B cell (primary cell): Measurements from ENCODE around the gene SLC22A15. TPM values are rescaled to one million over a fixed set of nuclear protein-coding genes. Genes with fewer than 3 reads are reported as not detected.

Experiments
- ATAC-seq: fragments of 200-7000 bp; cut with Tn5 transposase; one replicate; pipeline ENCODE4 v1.10.0; 2021; ENCODE audit warnings: low read depth, mild to moderate bottlenecking, moderate number of reproducible peaks, moderate library complexity
- CTCF ChIA-PET: fragments of 350-600 bp; sonication (Branson Sonifier 250); formaldehyde crosslinking; loops from one replicate; lab custom pipeline; 2021; ENCODE audit warnings: antibody characterized with exemption, inconsistent platforms; lab: Charles Lee
- POLR2A ChIA-PET: fragments of 350-600 bp; sonication (Branson Sonifier 250); formaldehyde crosslinking; loops from one replicate; lab custom pipeline; 2021; ENCODE audit warnings: antibody characterized with exemption; lab: Charles Lee
- DNase-seq: peaks from one replicate; pipeline ENCODE4 v3.0.0; 2013
- H2AFZ ChIP-seq: 2 replicates; pipeline ENCODE4 v1.6.1; 2012; ENCODE audit warnings: mild to moderate bottlenecking, low read depth, low read length; ENCODE audit not compliant: insufficient read depth, poor library complexity, severe bottlenecking
- H3K27ac ChIP-seq, 2 donors: 1 replicate in 1 of 2; 2 replicates in 1 of 2; pipeline ENCODE4 v1.5.1; 2012 to 2013; ENCODE audit warnings: low read length in 2 of 2, mild to moderate bottlenecking in 2 of 2, moderate library complexity in 1 of 2
- H3K27me3 ChIP-seq, 4 experiments: fragments of 200-600 bp in 1 of 4; sonication (generic) in 1 of 4; replicated peaks in 1 of 4; 1 replicate in 2 of 4; 2 replicates in 2 of 4; pipeline versions ENCODE4 v1.6.1 to v1.7.0; 2013 to 2016; ENCODE audit warnings: low read length in 3 of 4, mild to moderate bottlenecking in 2 of 4, mixed read lengths in 1 of 4, moderate library complexity in 1 of 4; ENCODE audit not compliant: insufficient read depth in 4 of 4, control insufficient read depth in 3 of 4; ENCODE audit errors: control extremely low read depth in 1 of 4
- H3K36me3 ChIP-seq, 2 experiments: replicated peaks in 1 of 2; 1 replicate in 1 of 2; 2 replicates in 1 of 2; pipeline versions ENCODE4 v1.6.1 to v1.7.1; 2013; ENCODE audit warnings: low read length in 1 of 2; ENCODE audit not compliant: insufficient read depth in 2 of 2, control insufficient read depth in 1 of 2; ENCODE audit errors: control extremely low read depth in 1 of 2, extremely low read depth in 1 of 2
- H3K4me1 ChIP-seq, 2 donors: fragments of 200-600 bp in 1 of 2; sonication (generic) in 1 of 2; 1 replicate in 1 of 2; 2 replicates in 1 of 2; pipeline versions ENCODE4 v1.5.1 to v1.6.1; 2013 to 2017; ENCODE audit warnings: low read length in 2 of 2; ENCODE audit not compliant: control insufficient read depth in 2 of 2, insufficient read depth in 2 of 2
- H3K4me2 ChIP-seq: replicated peaks from 2 replicates; pipeline ENCODE3; 2012; ENCODE audit warnings: mild to moderate bottlenecking, low read depth, low read length; ENCODE audit not compliant: poor library complexity, severe bottlenecking
- H3K4me3 ChIP-seq, 5 experiments: fragments of 200-600 bp in 1 of 5; sonication (generic) in 1 of 5; 1 replicate in 3 of 5; 2 replicates in 2 of 5; pipeline versions ENCODE4 v1.5.1 to v1.7.0; 2011 to 2016; ENCODE audit warnings: low read length in 4 of 5, mild to moderate bottlenecking in 4 of 5, low read depth in 2 of 5, control low read depth in 1 of 5, moderate library complexity in 1 of 5; ENCODE audit not compliant: insufficient read depth in 1 of 5; ENCODE audit errors: control extremely low read depth in 1 of 5, extremely low read depth in 1 of 5
- H3K79me2 ChIP-seq: fragments of 200-600 bp; sonication (generic); one replicate; pipeline ENCODE4 v1.6.0; 2016; ENCODE audit warnings: low read length; ENCODE audit not compliant: control insufficient read depth, insufficient read depth
- H3K9ac ChIP-seq: fragments of 200-600 bp; sonication (generic); 2 replicates; pipeline ENCODE4 v1.6.1; 2017; ENCODE audit warnings: mild to moderate bottlenecking, low read length, moderate library complexity
- H3K9me3 ChIP-seq, 3 donors: one replicate each; pipeline versions ENCODE4 v1.6.1 to v1.7.1; 2013; ENCODE audit warnings: low read length in 2 of 3; ENCODE audit not compliant: control insufficient read depth in 2 of 3, insufficient read depth in 1 of 3; ENCODE audit errors: control extremely low read depth in 1 of 3
- H4K20me1 ChIP-seq: 2 replicates; pipeline ENCODE4 v1.6.0; 2012; ENCODE audit warnings: mild to moderate bottlenecking, low read length; ENCODE audit not compliant: insufficient read depth, control insufficient read depth, poor library complexity, severe bottlenecking
- H3K27ac Mint-ChIP-seq: one replicate; pipeline ENCODE4 v1.8.0; 2021; ENCODE audit warnings: mixed read lengths
- H3K27me3 Mint-ChIP-seq: one replicate; pipeline ENCODE4 v1.8.0; 2021; ENCODE audit warnings: mixed read lengths
- H3K4me1 Mint-ChIP-seq: one replicate; pipeline ENCODE4 v1.8.0; 2021; ENCODE audit warnings: mixed read lengths
- H3K4me3 Mint-ChIP-seq: one replicate; pipeline ENCODE4 v1.8.0; 2021; ENCODE audit warnings: mixed read lengths
- H3K9me3 Mint-ChIP-seq: one replicate; pipeline ENCODE4 v1.8.0; 2022; ENCODE audit warnings: mixed read lengths; ENCODE audit not compliant: insufficient read depth
- EZH2 ChIP-seq: IDR thresholded peaks from 2 replicates; pipeline ENCODE4 v1.6.1; 2012; ENCODE audit warnings: borderline replicate concordance, low read depth, mild to moderate bottlenecking, moderate library complexity, low read length; ENCODE audit not compliant: insufficient read depth, poor library complexity, severe bottlenecking
- WGBS: methylation state at CpG from one replicate; pipeline ENCODE4 v1.1.5; 2013; ENCODE audit warnings: missing lambda C conversion rate; ENCODE audit not compliant: insufficient coverage; 5-methylcytosine and 5-hydroxymethylcytosine counted together
- intact Hi-C: fragments of 100-400 bp; cut with micrococcal nuclease; formaldehyde crosslinking; loops from one replicate; pipeline ENCODE4 v1.10.0; 2022
- polyA plus RNA-seq: library from polyadenylated mRNA; depleted of rRNA; stranded (reverse); fragments of >200 nt; gene quantifications from 2 replicates; pipeline ENCODE4 v1.2.3, GENCODE V29; 2012
- total RNA-seq, 2 donors: library from RNA; stranded (reverse); fragments of 120-200 nt in 1 of 2; gene quantifications; 1 replicate in 1 of 2; 2 replicates in 1 of 2; pipeline versions ENCODE4 v1.2.3 to v1.2.4, GENCODE V29; 2013 to 2022
- TF ChIP-seq, protein P1 (sequence below): fragments of 200-600 bp; IDR thresholded peaks from one replicate; pipeline ENCODE4 v1.8.0; 2022; ENCODE audit warnings: antibody characterized with exemption, mild to moderate bottlenecking

SLC22A15 gene
- total and polyA plus RNA-seq, 2 donors (not counting 1 experiment from before 2014, with no cell fraction given) = 3.9 to 7.5 TPM

DNA sequence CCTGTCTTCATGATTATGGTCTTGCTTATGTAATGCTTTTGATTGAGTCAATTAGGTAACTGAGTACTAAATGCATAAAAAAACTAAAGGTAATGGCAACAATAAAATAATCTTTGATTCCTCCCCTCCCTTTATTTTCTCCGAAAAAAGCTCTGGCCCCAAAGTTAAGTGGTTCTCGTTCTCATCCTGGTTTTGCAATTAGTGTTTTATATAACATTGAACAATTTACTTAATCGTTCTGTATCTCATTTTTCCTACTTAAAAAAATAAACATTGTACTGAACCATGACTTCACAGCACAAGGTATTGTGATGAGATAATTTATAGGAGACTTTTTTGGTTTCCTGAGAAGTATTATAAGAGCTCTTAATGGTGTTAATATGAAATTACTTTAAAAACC is 11.3 kb downstream of the SLC22A15 start:
- WGBS = no CpG with 5 or more reads among the region's 3 CpGs
- H3K9me3 Mint-ChIP-seq = no peaks in the 10 kb centered on the region
- H3K9ac ChIP-seq = no peak overlapping the region
- H2AFZ ChIP-seq = no peak overlapping the region
- H3K27ac Mint-ChIP-seq = no peak overlapping the region
- H3K4me3 ChIP-seq = no peak overlapping the region
- H3K36me3 ChIP-seq = no peaks in the 10 kb centered on the region
- H3K27me3 ChIP-seq = no peaks in the 10 kb centered on the region
- no peak for DNase-seq
- intact Hi-C loops = no loop called here
- no peak overlapping the region for H3K27ac ChIP-seq
- H3K27me3 Mint-ChIP-seq = no peaks in the 10 kb centered on the region
- CTCF ChIA-PET = interaction anchor here (1.2 kb wide), 1 partner anchor 180 kb away, joined by 3 read pairs; no protein-coding TSS in a partner anchor
- peaks cover 2% of the 10 kb centered on the region for H3K4me1 Mint-ChIP-seq
- no peak for ATAC-seq
- H3K9me3 ChIP-seq = no peaks in the 10 kb centered on the region
- H3K79me2 ChIP-seq = no peaks in the 10 kb centered on the region
- H3K4me3 Mint-ChIP-seq = no peak overlapping the region
- POLR2A ChIA-PET = no interaction called here
- no peaks in the 10 kb centered on the region for H4K20me1 ChIP-seq
- H3K4me1 ChIP-seq = no peaks in the 10 kb centered on the region
- H3K4me2 ChIP-seq = no peak overlapping the region
- TF ChIP-seq EZH2 = no peak
- TF ChIP-seq, protein P1, sequence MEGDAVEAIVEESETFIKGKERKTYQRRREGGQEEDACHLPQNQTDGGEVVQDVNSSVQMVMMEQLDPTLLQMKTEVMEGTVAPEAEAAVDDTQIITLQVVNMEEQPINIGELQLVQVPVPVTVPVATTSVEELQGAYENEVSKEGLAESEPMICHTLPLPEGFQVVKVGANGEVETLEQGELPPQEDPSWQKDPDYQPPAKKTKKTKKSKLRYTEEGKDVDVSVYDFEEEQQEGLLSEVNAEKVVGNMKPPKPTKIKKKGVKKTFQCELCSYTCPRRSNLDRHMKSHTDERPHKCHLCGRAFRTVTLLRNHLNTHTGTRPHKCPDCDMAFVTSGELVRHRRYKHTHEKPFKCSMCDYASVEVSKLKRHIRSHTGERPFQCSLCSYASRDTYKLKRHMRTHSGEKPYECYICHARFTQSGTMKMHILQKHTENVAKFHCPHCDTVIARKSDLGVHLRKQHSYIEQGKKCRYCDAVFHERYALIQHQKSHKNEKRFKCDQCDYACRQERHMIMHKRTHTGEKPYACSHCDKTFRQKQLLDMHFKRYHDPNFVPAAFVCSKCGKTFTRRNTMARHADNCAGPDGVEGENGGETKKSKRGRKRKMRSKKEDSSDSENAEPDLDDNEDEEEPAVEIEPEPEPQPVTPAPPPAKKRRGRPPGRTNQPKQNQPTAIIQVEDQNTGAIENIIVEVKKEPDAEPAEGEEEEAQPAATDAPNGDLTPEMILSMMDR = no peak

DNA sequence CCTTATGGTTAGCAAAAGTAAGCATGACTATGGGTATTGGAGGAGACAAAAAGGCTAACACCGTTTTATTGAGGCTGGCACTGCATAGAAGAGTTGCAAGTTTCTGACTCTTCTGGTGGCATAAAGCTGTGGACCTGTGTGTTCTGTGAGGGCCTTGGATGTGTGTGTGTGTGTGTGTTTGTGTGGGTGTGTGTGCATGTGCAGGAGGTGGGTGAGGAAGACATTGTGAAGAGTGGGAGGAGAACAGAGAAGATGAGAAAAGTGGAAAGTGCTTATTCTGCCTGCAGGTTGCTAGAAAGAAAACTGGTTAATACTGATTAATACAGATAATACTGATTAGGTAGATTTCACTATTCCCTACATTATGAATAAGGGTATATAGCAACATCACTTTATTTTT is 12.6 kb downstream of the SLC22A15 start:
- CTCF ChIA-PET = no interaction called here
- H3K4me3 Mint-ChIP-seq = no peak overlapping the region
- Histone ChIP-seq H3K4me2 (no peak overlapping the region), H3K27me3 (no peaks in the 10 kb centered on the region), H3K9me3 (no peaks in the 10 kb centered on the region), H2AFZ (no peak overlapping the region), H3K79me2 (no peaks in the 10 kb centered on the region), H3K36me3 (no peaks in the 10 kb centered on the region), H3K9ac (no peak overlapping the region), H3K4me3 (no peak overlapping the region), H3K27ac (no peak overlapping the region), H4K20me1 (no peaks in the 10 kb centered on the region), H3K4me1 (no peaks in the 10 kb centered on the region)
- DNase-seq (no peak), ATAC-seq (no peak)
- 83% methylated on average over 1 of the region's 1 CpG for WGBS
- no peak overlapping the region for H3K27ac Mint-ChIP-seq
- H3K27me3 Mint-ChIP-seq = no peaks in the 10 kb centered on the region
- no peak for TF ChIP-seq EZH2
- TF ChIP-seq, protein P1 = no peak
- no peaks in the 10 kb centered on the region for H3K4me1 Mint-ChIP-seq
- intact Hi-C loops = no loop called here
- no peaks in the 10 kb centered on the region for H3K9me3 Mint-ChIP-seq
- POLR2A ChIA-PET = no interaction called here
